IMR-90 (cell line): Measurements from ENCODE around the gene IFI44L. TPM values are rescaled to one million over a fixed set of nuclear protein-coding genes. Genes with fewer than 3 reads are reported as not detected.
A peak's percentile ranks its signal among the peaks of the same experiment; 100 is the strongest.

ENCODE experiments used
- ATAC-seq: fragments of 200-7000 bp; cut with Tn5 transposase; 2 replicates; pipeline ENCODE4 v1.9.1; 2020; ENCODE audit warnings: low read depth, mild to moderate bottlenecking, moderate library complexity
- BruUV-seq: library from RNA; stranded (reverse); fragments of 400-500 nt; replicated peaks from 2 replicates; lab custom pipeline; 2021; lab: Mats Ljungman, UMichigan
- CTCF ChIA-PET: fragments of 300-600 bp; formaldehyde crosslinking; extraction: SDS; loops from one replicate; lab custom pipeline; 2021; ENCODE audit warnings: antibody characterized with exemption; lab: Yijun Ruan, JAX
- POLR2A ChIA-PET: fragments of 300-600 bp; sonication (Branson Sonifier 250); formaldehyde crosslinking; loops from one replicate; lab custom pipeline; 2022; ENCODE audit warnings: antibody characterized with exemption; ENCODE audit not compliant: unreplicated experiment; lab: Charles Lee
- DNase-seq: peaks from one replicate; pipeline ENCODE4 v3.0.0; 2013
- H2AFZ ChIP-seq: replicated peaks from 2 replicates; pipeline ENCODE3; 2013; ENCODE audit warnings: low read length, mild to moderate bottlenecking; ENCODE audit not compliant: poor library complexity
- H2AK5ac ChIP-seq: 2 replicates; pipeline ENCODE4 v1.6.1; 2013; ENCODE audit warnings: low read depth, low read length, inconsistent platforms
- H2AK9ac ChIP-seq: replicated peaks from 2 replicates; pipeline ENCODE3; 2013; ENCODE audit warnings: mild to moderate bottlenecking, low read depth, low read length, moderate library complexity; ENCODE audit not compliant: poor library complexity
- H2BK120ac ChIP-seq: 2 replicates; pipeline ENCODE4 v1.6.1; 2013; ENCODE audit warnings: low read depth, low read length, inconsistent platforms
- H2BK15ac ChIP-seq: 3 replicates; pipeline ENCODE4 v1.6.1; 2013; ENCODE audit warnings: low read depth, low read length, inconsistent platforms
- H2BK20ac ChIP-seq: 2 replicates; pipeline ENCODE4 v1.6.1; 2013; ENCODE audit warnings: low read depth, mild to moderate bottlenecking, inconsistent platforms, low read length, moderate library complexity
- H2BK5ac ChIP-seq: 2 replicates; pipeline ENCODE4 v1.6.1; 2013; ENCODE audit warnings: mild to moderate bottlenecking, low read depth, low read length, inconsistent platforms; ENCODE audit not compliant: poor library complexity, severe bottlenecking
- H3K14ac ChIP-seq: replicated peaks from 2 replicates; pipeline ENCODE4 v1.6.1; 2013; ENCODE audit warnings: low read depth, low read length, inconsistent platforms
- H3K18ac ChIP-seq: 2 replicates; pipeline ENCODE4 v1.6.1; 2013; ENCODE audit warnings: low read depth, low read length, control low read depth
- H3K23ac ChIP-seq: 2 replicates; pipeline ENCODE4 v1.6.1; 2013; ENCODE audit warnings: low read depth, low read length, inconsistent platforms
- H3K27ac ChIP-seq: 2 replicates; pipeline ENCODE4 v1.5.1; 2013; ENCODE audit warnings: mild to moderate bottlenecking, control low read depth, low read length; ENCODE audit not compliant: insufficient read depth
- H3K27me3 ChIP-seq: 2 replicates; pipeline ENCODE4 v1.6.1; 2013; ENCODE audit warnings: low read length; ENCODE audit not compliant: control insufficient read depth, insufficient read depth
- H3K36me3 ChIP-seq: 2 replicates; pipeline ENCODE4 v1.6.1; 2013; ENCODE audit warnings: low read length, mixed read lengths; ENCODE audit not compliant: control insufficient read depth, insufficient read depth
- H3K4ac ChIP-seq: 2 replicates; pipeline ENCODE4 v1.6.1; 2013; ENCODE audit warnings: low read depth, low read length, inconsistent platforms
- H3K4me1 ChIP-seq: 2 replicates; pipeline ENCODE4 v1.6.1; 2013; ENCODE audit warnings: low read length, mixed read lengths; ENCODE audit not compliant: control insufficient read depth, insufficient read depth
- H3K4me2 ChIP-seq: 2 replicates; pipeline ENCODE4 v1.6.1; 2013; ENCODE audit warnings: low read depth, mild to moderate bottlenecking, control low read depth, low read length, moderate library complexity
- H3K4me3 ChIP-seq: 2 replicates; pipeline ENCODE4 v1.5.1; 2013; ENCODE audit warnings: low read depth, mild to moderate bottlenecking, control low read depth, low read length, moderate library complexity; ENCODE audit not compliant: insufficient read depth
- H3K56ac ChIP-seq: 2 replicates; pipeline ENCODE4 v1.6.1; 2013; ENCODE audit warnings: low read length, inconsistent platforms; ENCODE audit not compliant: insufficient read depth; ENCODE audit errors: extremely low read depth
- H3K79me1 ChIP-seq, 2 experiments: 2 replicates each; pipeline ENCODE4 v1.6.1; 2013; ENCODE audit warnings: low read length in 2 of 2, inconsistent platforms in 1 of 2, low read depth in 1 of 2
- H3K9ac ChIP-seq: 2 replicates; pipeline ENCODE4 v1.6.1; 2013; ENCODE audit warnings: low read depth, low read length, control low read depth
- H3K9me1 ChIP-seq: 2 replicates; pipeline ENCODE4 v1.6.1; 2013; ENCODE audit warnings: low read length, inconsistent platforms; ENCODE audit not compliant: insufficient read depth
- H3K9me3 ChIP-seq: 2 replicates; pipeline ENCODE4 v1.6.1; 2013; ENCODE audit warnings: low read length; ENCODE audit not compliant: control insufficient read depth, insufficient read depth
- H4K20me1 ChIP-seq: 2 replicates; pipeline ENCODE4 v1.6.1; 2013; ENCODE audit warnings: low read length, inconsistent platforms; ENCODE audit not compliant: insufficient read depth
- H4K5ac ChIP-seq: 2 replicates; pipeline ENCODE4 v1.6.1; 2013; ENCODE audit warnings: mild to moderate bottlenecking, low read depth, low read length, control low read depth
- H4K8ac ChIP-seq, 2 experiments: 2 replicates each; pipeline ENCODE4 v1.6.1; 2013; ENCODE audit warnings: low read depth in 2 of 2, low read length in 2 of 2, control low read depth in 1 of 2, inconsistent platforms in 1 of 2
- H4K91ac ChIP-seq: 2 replicates; pipeline ENCODE4 v1.6.1; 2013; ENCODE audit warnings: low read depth, low read length, inconsistent platforms; ENCODE audit not compliant: insufficient read depth
- BHLHE40 ChIP-seq: fragments of 150-350 bp; IDR thresholded peaks from 2 replicates; pipeline ENCODE4 v1.6.1; 2016; ENCODE audit warnings: mild to moderate bottlenecking, low read depth, low read length
- CEBPB ChIP-seq: IDR thresholded peaks from 2 replicates; pipeline ENCODE4 v1.6.1; 2012; ENCODE audit warnings: low read depth, low read length, improper control_type of control experiment
- CHD1 ChIP-seq: IDR thresholded peaks from 2 replicates; pipeline ENCODE4 v1.6.1; 2012; ENCODE audit warnings: low read depth, low read length, improper control_type of control experiment
- ELK1 ChIP-seq: fragments of 150-350 bp; IDR thresholded peaks from 2 replicates; pipeline ENCODE4 v1.6.1; 2016; ENCODE audit warnings: low read depth, mild to moderate bottlenecking, low read length, moderate library complexity, borderline replicate concordance
- FOS ChIP-seq: fragments of 150-350 bp; IDR thresholded peaks from 2 replicates; pipeline ENCODE4 v1.6.1; 2016; ENCODE audit warnings: low read depth, low read length
- MAFK ChIP-seq: IDR thresholded peaks from 2 replicates; pipeline ENCODE4 v1.6.1; 2012; ENCODE audit warnings: low read depth, low read length, improper control_type of control experiment
- MAZ ChIP-seq: IDR thresholded peaks from 2 replicates; pipeline ENCODE4 v1.6.1; 2012; ENCODE audit warnings: low read depth, mild to moderate bottlenecking, low read length, improper control_type of control experiment, moderate library complexity, borderline replicate concordance
- MXI1 ChIP-seq: IDR thresholded peaks from 2 replicates; pipeline ENCODE4 v1.6.1; 2012; ENCODE audit warnings: low read depth, mild to moderate bottlenecking, low read length, moderate library complexity, borderline replicate concordance
- NFE2L2 ChIP-seq: fragments of 150-350 bp; IDR thresholded peaks from 2 replicates; pipeline ENCODE4 v1.6.1; 2016; ENCODE audit warnings: low read depth, mild to moderate bottlenecking, low read length
- POLR2A ChIP-seq: IDR thresholded peaks from 2 replicates; pipeline ENCODE4 v1.6.1; 2012; ENCODE audit warnings: mild to moderate bottlenecking, low read depth, low read length
- RAD21 ChIP-seq: IDR thresholded peaks from 2 replicates; pipeline ENCODE4 v1.6.1; 2012; ENCODE audit warnings: low read length, improper control_type of control experiment
- RCOR1 ChIP-seq: IDR thresholded peaks from 2 replicates; pipeline ENCODE4 v1.6.1; 2012; ENCODE audit warnings: mild to moderate bottlenecking, low read length, improper control_type of control experiment; ENCODE audit not compliant: insufficient replicate concordance
- RFX5 ChIP-seq: IDR thresholded peaks from 2 replicates; pipeline ENCODE4 v1.8.0; 2012; ENCODE audit warnings: low read depth, mild to moderate bottlenecking, low read length, moderate library complexity
- SMC3 ChIP-seq: fragments of 150-350 bp; IDR thresholded peaks from 2 replicates; pipeline ENCODE4 v1.6.1; 2016; ENCODE audit warnings: low read depth, mild to moderate bottlenecking, antibody characterized with exemption, low read length, moderate library complexity
- USF2 ChIP-seq: fragments of 150-350 bp; IDR thresholded peaks from 2 replicates; pipeline ENCODE4 v1.6.1; 2017; ENCODE audit warnings: mild to moderate bottlenecking, antibody characterized with exemption, low read length, low read depth
- WGBS, 2 experiments: methylation state at CpG; one replicate each; pipeline versions ENCODE4 v1.1.5 to v1.1.7; 2013; ENCODE audit warnings: missing lambda C conversion rate in 2 of 2; ENCODE audit not compliant: insufficient read length in 1 of 2; ENCODE audit errors: extremely low coverage in 2 of 2; 5-methylcytosine and 5-hydroxymethylcytosine counted together
- dilution Hi-C: fragments of 300-500 bp; cut with HindIII; formaldehyde crosslinking; loops from one replicate; pipeline ENCODE4 v1.14.3; 2018; ENCODE audit warnings: low sequenced_read_pairs; ENCODE audit not compliant: unreplicated experiment
- in situ Hi-C: fragments of 300-500 bp; cut with MboI; formaldehyde crosslinking; loops from 3 replicates; pipeline ENCODE4 v1.14.3; 2019; ENCODE audit warnings: low sequenced_read_pairs, inconsistent platforms, mixed read lengths
- intact Hi-C: fragments of 100-400 bp; cut with micrococcal nuclease; formaldehyde crosslinking; loops from 2 replicates; pipeline ENCODE4 v1.10.0; 2022
- polyA plus RNA-seq, 3 experiments: library from polyadenylated mRNA; depleted of rRNA; stranded (reverse); fragments of >200 nt; gene quantifications; 2 replicates each; pipeline ENCODE4 v1.2.3, GENCODE V29; 2012; ENCODE audit warnings: low replicate concordance in 1 of 3
- total RNA-seq: library from RNA; depleted of rRNA; stranded (reverse); fragments of >200 nt; gene quantifications from 2 replicates; pipeline ENCODE4 v1.2.3, GENCODE V29; 2012
- TF ChIP-seq, protein P1 (sequence below): conservative IDR thresholded peaks from 2 replicates; pipeline ENCODE4 v1.5.1; 2012; ENCODE audit warnings: mild to moderate bottlenecking, low read depth, low read length, improper control_type of control experiment

Gene IFI44L
- total and polyA plus RNA-seq, 2 of the 4 experiments (the other 2 are of a cell fraction), result 0.18 to 0.19 TPM

DNA sequence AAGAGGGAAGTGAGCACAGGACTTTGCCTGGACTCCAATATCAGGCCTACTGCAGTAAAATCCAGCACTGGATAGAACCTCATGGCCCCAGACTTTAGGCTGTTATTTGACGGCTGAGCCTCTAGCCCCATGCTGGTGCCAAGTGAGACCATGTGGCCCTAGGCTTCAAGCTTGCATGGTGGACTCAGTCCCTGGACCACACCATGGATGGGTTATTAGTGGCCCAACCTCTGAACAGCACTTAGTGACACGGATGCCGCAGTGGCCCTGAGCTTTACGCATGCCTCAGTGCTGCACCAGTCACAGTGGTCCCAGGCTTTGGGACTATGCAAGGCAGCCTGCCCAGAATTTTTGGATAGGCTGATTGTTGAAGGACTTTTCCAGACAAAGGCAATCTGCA is 13.0 kb downstream of the IFI44L start:
- POLR2A ChIA-PET, result no interaction called here
- CTCF ChIA-PET, result interaction anchor here (1.5 kb wide), 1 partner anchor 16 kb away, joined by 5 read pairs; no protein-coding TSS in a partner anchor
- no peaks in the 10 kb centered on the region for H3K79me1 ChIP-seq

More for the DNA sequence above, 13.0 kb downstream of the IFI44L start:
- no peak overlapping the region for H3K4ac ChIP-seq
- 77% methylated on average over 3 of the region's 4 CpGs; no CpG with 5 or more reads in 1 of the 2 experiments for WGBS, 2 experiments
- H3K4me1 ChIP-seq, result no peaks in the 10 kb centered on the region
- no peak overlapping the region for H3K9ac ChIP-seq
- no TSS peak for BruUV-seq
- TF ChIP-seq NFE2L2, result no peak
- TF ChIP-seq MAFK, result no peak
- TF ChIP-seq, protein P1, sequence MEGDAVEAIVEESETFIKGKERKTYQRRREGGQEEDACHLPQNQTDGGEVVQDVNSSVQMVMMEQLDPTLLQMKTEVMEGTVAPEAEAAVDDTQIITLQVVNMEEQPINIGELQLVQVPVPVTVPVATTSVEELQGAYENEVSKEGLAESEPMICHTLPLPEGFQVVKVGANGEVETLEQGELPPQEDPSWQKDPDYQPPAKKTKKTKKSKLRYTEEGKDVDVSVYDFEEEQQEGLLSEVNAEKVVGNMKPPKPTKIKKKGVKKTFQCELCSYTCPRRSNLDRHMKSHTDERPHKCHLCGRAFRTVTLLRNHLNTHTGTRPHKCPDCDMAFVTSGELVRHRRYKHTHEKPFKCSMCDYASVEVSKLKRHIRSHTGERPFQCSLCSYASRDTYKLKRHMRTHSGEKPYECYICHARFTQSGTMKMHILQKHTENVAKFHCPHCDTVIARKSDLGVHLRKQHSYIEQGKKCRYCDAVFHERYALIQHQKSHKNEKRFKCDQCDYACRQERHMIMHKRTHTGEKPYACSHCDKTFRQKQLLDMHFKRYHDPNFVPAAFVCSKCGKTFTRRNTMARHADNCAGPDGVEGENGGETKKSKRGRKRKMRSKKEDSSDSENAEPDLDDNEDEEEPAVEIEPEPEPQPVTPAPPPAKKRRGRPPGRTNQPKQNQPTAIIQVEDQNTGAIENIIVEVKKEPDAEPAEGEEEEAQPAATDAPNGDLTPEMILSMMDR, result no peak
- TF ChIP-seq MXI1, result no peak
- TF ChIP-seq ELK1, result no peak
- no peak for TF ChIP-seq CHD1
- TF ChIP-seq MAZ, result no peak
- no peak for TF ChIP-seq RAD21
- TF ChIP-seq POLR2A, result no peak
- TF ChIP-seq FOS, result no peak
- no peak for TF ChIP-seq RCOR1
- TF ChIP-seq CEBPB, result no peak
- TF ChIP-seq RFX5, result no peak
- no peak for TF ChIP-seq SMC3
- TF ChIP-seq USF2, result no peak
- TF ChIP-seq BHLHE40, result no peak
- DNase-seq, result no peak
- no peak overlapping the region for H3K18ac ChIP-seq
- H3K9me1 ChIP-seq, result no peaks in the 10 kb centered on the region
- no peak overlapping the region for H2BK15ac ChIP-seq
- ATAC-seq, result no peak
- no peak overlapping the region for H3K27ac ChIP-seq
- H2AK9ac ChIP-seq, result peak overlapping the region; percentile 33
- H4K8ac ChIP-seq, result no peak overlapping the region
- H3K56ac ChIP-seq, result no peak overlapping the region
- no peaks in the 10 kb centered on the region for H3K9me3 ChIP-seq
- dilution Hi-C loops, result no loop called here
- no peaks in the 10 kb centered on the region for H3K36me3 ChIP-seq
- intact Hi-C loops, result no loop called here
- no peak overlapping the region for H4K91ac ChIP-seq
- no peaks in the 10 kb centered on the region for H3K27me3 ChIP-seq
- peak overlapping the region; percentile 8 for H2AFZ ChIP-seq
- no peak overlapping the region for H4K5ac ChIP-seq
- H2BK20ac ChIP-seq, result no peak overlapping the region
- H2BK5ac ChIP-seq, result no peak overlapping the region
- no peak overlapping the region for H3K23ac ChIP-seq
- no peaks in the 10 kb centered on the region for H4K20me1 ChIP-seq
- in situ Hi-C loops, result no loop called here
- no peak overlapping the region for H3K14ac ChIP-seq
- no peak overlapping the region for H3K4me2 ChIP-seq
- H2BK120ac ChIP-seq, result no peak overlapping the region
- peak overlapping the region; percentile 6; the same call in 1 of the 2 replicates for H2AK5ac ChIP-seq
- H3K4me3 ChIP-seq, result no peak overlapping the region
